Breast epithelium (tissue), 3 donors: ENCODE data around the gene LOC101059915.
"Not testable (repeated sequence)": the region's sequence is repeated elsewhere in the genome, so short reads cannot be mapped to it uniquely, and the experiment has no call there.

ENCODE experiments used
- CTCF ChIP-seq, 3 donors: fragments of 450-650 bp; IDR thresholded peaks; one replicate each; pipeline ENCODE4 v1.5.1; 2016 to 2017; ENCODE audit warnings: antibody characterized with exemption in 3 of 3, mild to moderate bottlenecking in 3 of 3, moderate library complexity in 3 of 3
- POLR2A ChIP-seq: fragments of 450-650 bp; IDR thresholded peaks from one replicate; pipeline ENCODE4 v1.6.1; 2016; ENCODE audit warnings: antibody characterized with exemption, mild to moderate bottlenecking, moderate library complexity
- POLR2AphosphoS5 ChIP-seq, 3 donors: sonication (generic); formaldehyde crosslinking; IDR thresholded peaks; one replicate each; pipeline ENCODE4 v1.6.1; 2017; ENCODE audit warnings: antibody characterized with exemption in 3 of 3

- not testable (repeated sequence) for TF ChIP-seq POLR2A; POLR2AphosphoS5 (IDR thresholded peaks at IDR 0.05); CTCF (IDR thresholded peaks at IDR 0.05)
Measured at GRCh38 chrX:71677195-71677594, 9.8 kb downstream of the LOC101059915 start.
